A549 treated with dexamethasone at 1 μM for 4 hours (cell line): ENCODE results near the gene PRTG. TPM values are rescaled to one million over a fixed set of nuclear protein-coding genes. Genes with fewer than 3 reads are reported as not detected.

ENCODE experiments used
- total RNA-seq: library from RNA; stranded (reverse); fragments of 200-300 nt; extraction: Qiagen RNA extraction; gene quantifications from 5 replicates; pipeline ENCODE4 v1.2.3, GENCODE V29; 2022

The PRTG gene, protein sequence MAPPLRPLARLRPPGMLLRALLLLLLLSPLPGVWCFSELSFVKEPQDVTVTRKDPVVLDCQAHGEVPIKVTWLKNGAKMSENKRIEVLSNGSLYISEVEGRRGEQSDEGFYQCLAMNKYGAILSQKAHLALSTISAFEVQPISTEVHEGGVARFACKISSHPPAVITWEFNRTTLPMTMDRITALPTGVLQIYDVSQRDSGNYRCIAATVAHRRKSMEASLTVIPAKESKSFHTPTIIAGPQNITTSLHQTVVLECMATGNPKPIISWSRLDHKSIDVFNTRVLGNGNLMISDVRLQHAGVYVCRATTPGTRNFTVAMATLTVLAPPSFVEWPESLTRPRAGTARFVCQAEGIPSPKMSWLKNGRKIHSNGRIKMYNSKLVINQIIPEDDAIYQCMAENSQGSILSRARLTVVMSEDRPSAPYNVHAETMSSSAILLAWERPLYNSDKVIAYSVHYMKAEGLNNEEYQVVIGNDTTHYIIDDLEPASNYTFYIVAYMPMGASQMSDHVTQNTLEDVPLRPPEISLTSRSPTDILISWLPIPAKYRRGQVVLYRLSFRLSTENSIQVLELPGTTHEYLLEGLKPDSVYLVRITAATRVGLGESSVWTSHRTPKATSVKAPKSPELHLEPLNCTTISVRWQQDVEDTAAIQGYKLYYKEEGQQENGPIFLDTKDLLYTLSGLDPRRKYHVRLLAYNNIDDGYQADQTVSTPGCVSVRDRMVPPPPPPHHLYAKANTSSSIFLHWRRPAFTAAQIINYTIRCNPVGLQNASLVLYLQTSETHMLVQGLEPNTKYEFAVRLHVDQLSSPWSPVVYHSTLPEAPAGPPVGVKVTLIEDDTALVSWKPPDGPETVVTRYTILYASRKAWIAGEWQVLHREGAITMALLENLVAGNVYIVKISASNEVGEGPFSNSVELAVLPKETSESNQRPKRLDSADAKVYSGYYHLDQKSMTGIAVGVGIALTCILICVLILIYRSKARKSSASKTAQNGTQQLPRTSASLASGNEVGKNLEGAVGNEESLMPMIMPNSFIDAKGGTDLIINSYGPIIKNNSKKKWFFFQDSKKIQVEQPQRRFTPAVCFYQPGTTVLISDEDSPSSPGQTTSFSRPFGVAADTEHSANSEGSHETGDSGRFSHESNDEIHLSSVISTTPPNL
- 8.6 to 10.8 TPM (median 10.0 TPM) in 5 replicates for total RNA-seq

DNA sequence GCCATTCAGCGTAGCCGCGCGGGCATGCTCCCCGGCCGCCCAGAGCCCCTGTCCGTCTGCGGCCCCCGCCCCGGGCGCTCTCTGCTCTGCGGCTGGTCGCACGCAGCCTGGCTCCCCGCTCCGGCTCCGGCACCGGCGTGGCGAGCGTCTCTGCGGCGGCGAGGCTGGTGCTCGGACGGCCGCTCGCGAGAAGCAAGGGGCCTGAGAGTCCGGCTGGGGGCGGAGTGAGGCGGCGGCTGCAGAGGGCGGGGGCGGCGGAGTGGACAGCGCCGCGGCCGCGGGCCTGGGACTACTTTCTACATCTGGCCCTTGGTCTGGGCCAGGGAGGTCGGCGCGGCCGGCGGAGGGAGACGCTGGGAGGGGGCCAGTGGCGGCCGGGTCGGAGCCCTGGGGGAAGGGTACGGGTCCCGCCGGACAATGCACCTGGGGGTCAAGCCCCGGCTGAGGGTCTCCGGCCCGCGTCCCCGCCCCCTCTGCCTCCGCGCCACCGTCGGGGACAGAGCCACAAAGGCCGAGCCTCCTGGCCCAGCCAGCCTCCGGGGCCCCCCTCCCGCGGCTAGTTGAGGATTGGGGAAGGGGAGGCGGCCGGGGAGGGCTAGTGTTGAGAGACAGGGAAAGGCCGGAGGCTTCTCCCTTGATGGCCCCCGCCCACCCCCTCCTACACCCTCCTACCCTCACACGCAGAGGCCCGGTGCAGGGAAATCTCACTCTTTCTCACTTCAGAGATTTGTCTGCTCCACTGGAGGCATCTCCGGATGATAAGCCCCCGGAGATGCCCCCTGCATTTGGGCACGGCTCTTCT is at the start of gene PRTG:
Gene PRTG, minus strand, starts transcription at position 226 of the 802 bp plus-strand sequence. Its CDS starts 221 bp downstream, at position 5.

GRCh38 chr15:55588070-55588814 is 154.7 kb downstream of the PRTG start, which contains the start of gene PYGO1:
Gene PYGO1 (minus strand): TSS chr15:55588345. CDS start chr15:55587883, 462 bp downstream.

Other genes with a start within 250 kb of the PRTG start
- gene DNAAF4, start 234.9 kb downstream of the PRTG start, total RNA-seq: 8.0 to 9.8 TPM (median 8.8 TPM) in 5 replicates
- gene PYGO1, start 154.8 kb downstream of the PRTG start, total RNA-seq: 6.5 to 9.7 TPM (median 8.2 TPM) in 5 replicates